ENCODE measurements around the gene HRH1.
"Not testable (repeated sequence)": the region's sequence is repeated elsewhere in the genome, so short reads cannot be mapped to it uniquely, and the experiment has no call there.

Gene HRH1

GRCh38 chr3:11245827-11246662, 91.8 kb downstream of the HRH1 start:
- DNase-seq, result no peak

- no peak for DNase-seq
Measured at GRCh38 chr3:11246663-11246970, 92.3 kb downstream of the HRH1 start.

- no peak for DNase-seq
Measured at GRCh38 chr3:11247362-11247761, 93.1 kb downstream of the HRH1 start.

GRCh38 chr3:11248596-11248995, 94.3 kb downstream of the HRH1 start:
- peak; percentile 85 for DNase-seq

GRCh38 chr3:11250902-11251806, 96.9 kb downstream of the HRH1 start:
- DNase-seq, result no peak

- DNase-seq, result no peak
Measured at GRCh38 chr3:11251807-11252176, 97.5 kb downstream of the HRH1 start.

GRCh38 chr3:11254876-11255275, 100.6 kb downstream of the HRH1 start:
- no peak for DNase-seq

- DNase-seq, result not testable (repeated sequence)
Measured at GRCh38 chr3:11255537-11255936, 101.2 kb downstream of the HRH1 start.

GRCh38 chr3:11258958-11259357, 104.7 kb downstream of the HRH1 start:
- no peak for DNase-seq

GRCh38 chr3:11260460-11260859, 106.2 kb downstream of the HRH1 start:
- DNase-seq, result no peak

- no peak for DNase-seq
Measured at GRCh38 chr3:11269007-11269406, 114.7 kb downstream of the HRH1 start.

- peak; percentile 99 for DNase-seq
Measured at GRCh38 chr3:11271986-11272904, 118.0 kb downstream of the HRH1 start, which contains the start of gene ATG7. ATG7 (plus strand) TSS chr3:11272397; CDS start chr3:11298696, 26,299 bp downstream.

- no peak for DNase-seq
Measured at GRCh38 chr3:11272906-11273574, 118.7 kb downstream of the HRH1 start.

- DNase-seq, result no peak
Measured at GRCh38 chr3:11273891-11274291, 119.6 kb downstream of the HRH1 start.

GRCh38 chr3:11274566-11275142, 120.4 kb downstream of the HRH1 start:
- DNase-seq, result no peak

- no peak for DNase-seq
Measured at GRCh38 chr3:11275926-11276325, 121.6 kb downstream of the HRH1 start.

GRCh38 chr3:11276901-11277300, 122.6 kb downstream of the HRH1 start:
- no peak for DNase-seq

GRCh38 chr3:11282250-11283138, 128.2 kb downstream of the HRH1 start:
- no peak for DNase-seq

- no peak for DNase-seq
Measured at GRCh38 chr3:11283139-11283475, 128.8 kb downstream of the HRH1 start.

GRCh38 chr3:11284011-11284410, 129.7 kb downstream of the HRH1 start:
- DNase-seq, result no peak

GRCh38 chr3:11285471-11285870, 131.2 kb downstream of the HRH1 start:
- DNase-seq, result no peak
